Measurements from ENCODE around the gene TAF1. TPM values are rescaled to one million over a fixed set of nuclear protein-coding genes. Genes with fewer than 3 reads are reported as not detected.
"Not testable (repeated sequence)": the region's sequence is repeated elsewhere in the genome, so short reads cannot be mapped to it uniquely, and the experiment has no call there.

Gene TAF1
- polyA plus RNA-seq, 3 donors: 43.4 to 47.4 (median 45.8) TPM

- no peak for DNase-seq (ENCODE audit: low read depth in 3 of 3, low spot score in 2 of 3)
Observed at GRCh38 chrX:71438750-71439149, 72.6 kb downstream of the TAF1 start.

- DNase-seq (ENCODE audit: low read depth in 3 of 3, low spot score in 2 of 3): no peak
Observed at GRCh38 chrX:71439420-71439819, 73.3 kb downstream of the TAF1 start.

- DNase-seq (ENCODE audit: low read depth in 3 of 3, low spot score in 2 of 3): no peak
Observed at GRCh38 chrX:71439896-71440295, 73.7 kb downstream of the TAF1 start.

GRCh38 chrX:71440401-71440800, 74.2 kb downstream of the TAF1 start:
- no peak for DNase-seq (ENCODE audit: low read depth in 3 of 3, low spot score in 2 of 3)

GRCh38 chrX:71441809-71442208, 75.7 kb downstream of the TAF1 start:
- DNase-seq (ENCODE audit: low read depth in 3 of 3, low spot score in 2 of 3): not testable (repeated sequence)

GRCh38 chrX:71450433-71451106, 84.4 kb downstream of the TAF1 start:
- no peak for DNase-seq (ENCODE audit: low read depth in 3 of 3, low spot score in 2 of 3)

GRCh38 chrX:71451518-71451917, 85.4 kb downstream of the TAF1 start:
- not testable (repeated sequence) for DNase-seq (ENCODE audit: low read depth in 3 of 3, low spot score in 2 of 3)

GRCh38 chrX:71453056-71453455, 86.9 kb downstream of the TAF1 start:
- DNase-seq (ENCODE audit: low read depth in 3 of 3, low spot score in 2 of 3): no peak

GRCh38 chrX:71454222-71454621, 88.1 kb downstream of the TAF1 start:
- DNase-seq (ENCODE audit: low read depth in 3 of 3, low spot score in 2 of 3): no peak

- DNase-seq (ENCODE audit: low read depth in 3 of 3, low spot score in 2 of 3): no peak
Observed at GRCh38 chrX:71458866-71459265, 92.7 kb downstream of the TAF1 start.

- no peak for DNase-seq (ENCODE audit: low read depth in 3 of 3, low spot score in 2 of 3)
Observed at GRCh38 chrX:71464968-71465367, 98.8 kb downstream of the TAF1 start.

- no peak for DNase-seq (ENCODE audit: low read depth in 3 of 3, low spot score in 2 of 3)
Observed at GRCh38 chrX:71466979-71467523, 100.9 kb downstream of the TAF1 start.

- no peak for DNase-seq (ENCODE audit: low read depth in 3 of 3, low spot score in 2 of 3)
Observed at GRCh38 chrX:71475785-71476540, 109.8 kb downstream of the TAF1 start.

GRCh38 chrX:71482228-71482958, 116.2 kb downstream of the TAF1 start:
- no peak for DNase-seq (ENCODE audit: low read depth in 3 of 3, low spot score in 2 of 3)

GRCh38 chrX:71487814-71488213, 121.7 kb downstream of the TAF1 start:
- no peak for DNase-seq (ENCODE audit: low read depth in 3 of 3, low spot score in 2 of 3)

- DNase-seq (ENCODE audit: low read depth in 3 of 3, low spot score in 2 of 3): no peak
Observed at GRCh38 chrX:71489540-71489939, 123.4 kb downstream of the TAF1 start.

GRCh38 chrX:71492231-71493065, 126.3 kb downstream of the TAF1 start:
- DNase-seq (ENCODE audit: low read depth in 3 of 3, low spot score in 2 of 3): peak in 2 of 3 donors; percentile 7 to 10

- DNase-seq (ENCODE audit: low read depth in 3 of 3, low spot score in 2 of 3): no peak
Observed at GRCh38 chrX:71493111-71493613, 127.0 kb downstream of the TAF1 start.

GRCh38 chrX:71495979-71496378, 129.8 kb downstream of the TAF1 start:
- not testable (repeated sequence) for DNase-seq (ENCODE audit: low read depth in 3 of 3, low spot score in 2 of 3)

- no peak for DNase-seq (ENCODE audit: low read depth in 3 of 3, low spot score in 2 of 3)
Observed at GRCh38 chrX:71496476-71496875, 130.3 kb downstream of the TAF1 start.

All from right renal cortex interstitium (tissue), 3 donors.